ENCODE data around the gene IL22RA2.
A peak's percentile ranks its signal among the peaks of the same experiment; 100 is the strongest.

Gene IL22RA2

GRCh38 chr6:137202078-137202477 is 28.6 kb upstream of the IL22RA2 start:
- H3K4me3 ChIP-seq (ENCODE audit: low read depth in 1 of 2, low read length in 2 of 2), result no peak overlapping the region
- no peaks in the 10 kb centered on the region for H3K9me3 ChIP-seq (ENCODE audit: insufficient read depth, low read length, severe bottlenecking)
- no peak overlapping the region for H3K9ac ChIP-seq (ENCODE audit: low read depth, low read length)
- no peaks in the 10 kb centered on the region for H3K4me1 ChIP-seq (ENCODE audit: insufficient read depth, low read length)
- peak; percentile 42 for TF ChIP-seq CTCF (IDR thresholded peaks at IDR 0.05; ENCODE audit: borderline replicate concordance, extremely low read depth, low read length, poor library complexity, severe bottlenecking)
- TF ChIP-seq EZH2 (IDR thresholded peaks at IDR 0.05; ENCODE audit: borderline replicate concordance, low read depth, low read length, severe bottlenecking), result no peak
- peak; percentile 18 for DNase-seq
- no peak overlapping the region for H3K4me2 ChIP-seq (ENCODE audit: insufficient read depth, low read length)
- no peak for ATAC-seq (ENCODE audit: insufficient read depth, low read depth)
- no peaks in the 10 kb centered on the region for H4K20me1 ChIP-seq (ENCODE audit: insufficient read depth, low read length)
- no peak overlapping the region for H2AFZ ChIP-seq (ENCODE audit: low read depth, low read length)
- no peaks in the 10 kb centered on the region for H3K79me2 ChIP-seq (ENCODE audit: insufficient read depth, low read length)
- H3K27ac ChIP-seq (ENCODE audit: low read length), result no peak overlapping the region
- no peaks in the 10 kb centered on the region for H3K27me3 ChIP-seq (ENCODE audit: insufficient read depth, low read length, poor library complexity)
- peaks cover 75% of the 10 kb centered on the region for H3K36me3 ChIP-seq (ENCODE audit: insufficient read depth, low read length)

GRCh38 chr6:137201006-137201405 is 27.6 kb upstream of the IL22RA2 start:
- no peaks in the 10 kb centered on the region for H4K20me1 ChIP-seq (ENCODE audit: insufficient read depth, low read length)
- no peak overlapping the region for H3K4me2 ChIP-seq (ENCODE audit: insufficient read depth, low read length)
- 0 out of 2 replicates have a peak, but pooled peaks cover 4% of the 10 kb centered on the region for H3K4me1 ChIP-seq (ENCODE audit: insufficient read depth, low read length)
- no peaks in the 10 kb centered on the region for H3K9me3 ChIP-seq (ENCODE audit: insufficient read depth, low read length, severe bottlenecking)
- no peak overlapping the region for H2AFZ ChIP-seq (ENCODE audit: low read depth, low read length)
- TF ChIP-seq EZH2 (IDR thresholded peaks at IDR 0.05; ENCODE audit: borderline replicate concordance, low read depth, low read length, severe bottlenecking) (no peak), CTCF (IDR thresholded peaks at IDR 0.05; ENCODE audit: borderline replicate concordance, extremely low read depth, low read length, poor library complexity, severe bottlenecking) (no peak)
- H3K27ac ChIP-seq (ENCODE audit: low read length), result no peak overlapping the region
- no peak overlapping the region for H3K9ac ChIP-seq (ENCODE audit: low read depth, low read length)
- no peaks in the 10 kb centered on the region for H3K27me3 ChIP-seq (ENCODE audit: insufficient read depth, low read length, poor library complexity)
- peaks cover 75% of the 10 kb centered on the region for H3K36me3 ChIP-seq (ENCODE audit: insufficient read depth, low read length)
- DNase-seq, result no peak
- no peaks in the 10 kb centered on the region for H3K79me2 ChIP-seq (ENCODE audit: insufficient read depth, low read length)
- ATAC-seq (ENCODE audit: insufficient read depth, low read depth), result no peak
- no peak overlapping the region for H3K4me3 ChIP-seq (ENCODE audit: low read depth in 1 of 2, low read length in 2 of 2)

GRCh38 chr6:137200288-137200687 is 26.8 kb upstream of the IL22RA2 start:
- Histone ChIP-seq H2AFZ (ENCODE audit: low read depth, low read length) (no peak overlapping the region), H3K27me3 (ENCODE audit: insufficient read depth, low read length, poor library complexity) (no peaks in the 10 kb centered on the region), H3K9me3 (ENCODE audit: insufficient read depth, low read length, severe bottlenecking) (no peaks in the 10 kb centered on the region), H3K36me3 (ENCODE audit: insufficient read depth, low read length) (peaks cover 69% of the 10 kb centered on the region), H3K9ac (ENCODE audit: low read depth, low read length) (no peak overlapping the region), H3K79me2 (ENCODE audit: insufficient read depth, low read length) (no peaks in the 10 kb centered on the region), H3K4me3 (ENCODE audit: low read depth in 1 of 2, low read length in 2 of 2) (no peak overlapping the region), H3K4me1 (ENCODE audit: insufficient read depth, low read length) (0 out of 2 replicates have a peak, but pooled peaks cover 4% of the 10 kb centered on the region), H3K27ac (ENCODE audit: low read length) (no peak overlapping the region), H4K20me1 (ENCODE audit: insufficient read depth, low read length) (no peaks in the 10 kb centered on the region), H3K4me2 (ENCODE audit: insufficient read depth, low read length) (no peak overlapping the region)
- TF ChIP-seq CTCF (IDR thresholded peaks at IDR 0.05; ENCODE audit: borderline replicate concordance, extremely low read depth, low read length, poor library complexity, severe bottlenecking) (no peak), EZH2 (IDR thresholded peaks at IDR 0.05; ENCODE audit: borderline replicate concordance, low read depth, low read length, severe bottlenecking) (no peak)
- ATAC-seq (ENCODE audit: insufficient read depth, low read depth) (no peak), DNase-seq (no peak)
